Omental fat pad (tissue), 4 donors: ENCODE results near the gene CMTM2. TPM values are rescaled to one million over a fixed set of nuclear protein-coding genes. Genes with fewer than 3 reads are reported as not detected.
"Not testable (repeated sequence)": the region's sequence is repeated elsewhere in the genome, so short reads cannot be mapped to it uniquely, and the experiment has no call there.

ENCODE experiments used
- ATAC-seq: fragments of 150-250 bp; one replicate; pipeline ENCODE4 v1.9.1; 2016; ENCODE audit warnings: mild to moderate bottlenecking, moderate library complexity; ENCODE audit not compliant: low FRiP score
- DNase-seq: peaks from one replicate; pipeline ENCODE4 v3.0.0-alpha.2; 2019; ENCODE audit warnings: low spot score
- total RNA-seq, 4 donors: library from RNA; depleted of rRNA; stranded (reverse); fragments of >200 nt; gene quantifications; one replicate each; pipeline ENCODE4 v1.1.0, GENCODE V29; 2016
- TF ChIP-seq, protein P1 (sequence below), 3 donors: fragments of 450-650 bp; IDR thresholded peaks; one replicate each; pipeline ENCODE4 v1.5.1; 2016 to 2017; ENCODE audit warnings: antibody characterized with exemption in 3 of 3, mild to moderate bottlenecking in 3 of 3, moderate library complexity in 2 of 3

CMTM2 gene
- total RNA-seq, 4 donors from 2014 or later: 1.1 to 5.7 (median 1.2) TPM; not detected in 1

- ATAC-seq (peak; percentile 45), DNase-seq (peak; percentile 71)
- TF ChIP-seq, protein P1, sequence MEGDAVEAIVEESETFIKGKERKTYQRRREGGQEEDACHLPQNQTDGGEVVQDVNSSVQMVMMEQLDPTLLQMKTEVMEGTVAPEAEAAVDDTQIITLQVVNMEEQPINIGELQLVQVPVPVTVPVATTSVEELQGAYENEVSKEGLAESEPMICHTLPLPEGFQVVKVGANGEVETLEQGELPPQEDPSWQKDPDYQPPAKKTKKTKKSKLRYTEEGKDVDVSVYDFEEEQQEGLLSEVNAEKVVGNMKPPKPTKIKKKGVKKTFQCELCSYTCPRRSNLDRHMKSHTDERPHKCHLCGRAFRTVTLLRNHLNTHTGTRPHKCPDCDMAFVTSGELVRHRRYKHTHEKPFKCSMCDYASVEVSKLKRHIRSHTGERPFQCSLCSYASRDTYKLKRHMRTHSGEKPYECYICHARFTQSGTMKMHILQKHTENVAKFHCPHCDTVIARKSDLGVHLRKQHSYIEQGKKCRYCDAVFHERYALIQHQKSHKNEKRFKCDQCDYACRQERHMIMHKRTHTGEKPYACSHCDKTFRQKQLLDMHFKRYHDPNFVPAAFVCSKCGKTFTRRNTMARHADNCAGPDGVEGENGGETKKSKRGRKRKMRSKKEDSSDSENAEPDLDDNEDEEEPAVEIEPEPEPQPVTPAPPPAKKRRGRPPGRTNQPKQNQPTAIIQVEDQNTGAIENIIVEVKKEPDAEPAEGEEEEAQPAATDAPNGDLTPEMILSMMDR (IDR thresholded peaks at IDR 0.05): peak in 1 of 3 donors; percentile 42
These were observed 29.2 kb downstream of the CMTM2 start for GRCh38 chr16:66608241-66609138.

DNA sequence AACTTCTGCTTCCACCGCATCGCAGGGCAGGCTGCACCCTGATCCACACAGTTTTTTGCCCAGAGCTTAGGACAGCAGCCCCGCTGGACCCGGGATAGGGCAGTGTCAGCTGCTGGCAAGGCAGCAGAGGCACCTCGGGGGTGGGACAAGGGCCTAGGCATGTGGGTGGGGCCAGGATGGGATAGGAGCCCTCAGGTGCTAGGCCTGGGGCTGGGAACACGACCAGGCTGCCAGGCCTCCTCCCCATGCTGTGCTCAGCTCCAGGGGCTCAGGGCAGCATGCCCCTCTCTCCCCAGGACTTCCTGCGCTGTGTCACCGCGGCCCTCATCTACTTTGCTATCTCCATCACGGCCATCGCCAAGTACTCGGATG is 29.9 kb downstream of the CMTM2 start:
- ATAC-seq: no peak
- TF ChIP-seq, protein P1 (IDR thresholded peaks at IDR 0.05): no peak
- DNase-seq: no peak

GRCh38 chr16:66610111-66610820 is 31.0 kb downstream of the CMTM2 start:
- ATAC-seq (no peak), DNase-seq (no peak)
- TF ChIP-seq, protein P1 (IDR thresholded peaks at IDR 0.05): no peak

DNA sequence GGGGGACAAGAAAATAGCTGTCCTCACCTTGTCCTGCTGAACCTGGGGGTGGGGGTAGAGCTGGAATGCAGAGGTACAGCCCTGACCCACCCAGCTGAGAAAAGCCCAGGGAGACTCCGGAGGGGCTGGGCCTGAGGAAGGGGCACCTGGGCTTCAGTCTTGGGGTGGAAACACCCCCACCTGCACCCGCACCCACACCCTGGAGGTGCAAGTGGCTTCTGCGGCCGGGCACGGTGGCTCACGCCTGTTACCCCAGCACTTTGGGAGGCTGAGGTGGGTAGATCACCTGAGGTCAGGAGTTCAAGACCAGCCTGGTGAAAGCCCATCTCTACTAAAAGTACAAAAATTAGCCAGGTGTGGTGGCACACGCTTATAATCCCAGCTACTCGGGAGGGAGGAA is 32.6 kb downstream of the CMTM2 start:
- ATAC-seq, DNase-seq: not testable (repeated sequence)

DNA sequence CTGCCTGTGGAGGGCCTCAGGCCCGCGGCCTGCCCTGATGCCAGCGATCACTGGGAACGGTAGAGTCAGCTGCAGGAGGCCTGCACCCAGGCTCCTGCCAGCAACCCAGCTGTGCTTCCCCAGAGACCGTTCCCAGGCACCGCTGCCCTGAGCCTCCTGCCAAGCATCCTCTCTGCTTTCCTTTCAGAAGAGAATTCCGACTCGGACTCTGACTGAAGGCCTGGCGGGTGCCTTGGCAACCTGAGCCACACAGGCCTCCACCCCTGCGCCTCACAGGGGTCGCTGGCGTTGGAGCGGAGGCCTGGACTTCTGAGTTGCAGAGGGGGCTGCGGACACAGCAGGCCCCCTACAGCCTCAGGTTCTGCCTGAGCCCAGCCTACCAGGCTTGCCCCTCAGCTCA is 33.2 kb downstream of the CMTM2 start:
- DNase-seq (no peak), ATAC-seq (no peak)
- TF ChIP-seq, protein P1 (IDR thresholded peaks at IDR 0.05): no peak

GRCh38 chr16:66614161-66614802 is 35.0 kb downstream of the CMTM2 start:
- no peak for DNase-seq
- ATAC-seq: no peak
- TF ChIP-seq, protein P1 (IDR thresholded peaks at IDR 0.05): no peak

- ATAC-seq: no peak
- TF ChIP-seq, protein P1 (IDR thresholded peaks at IDR 0.05): no peak
- no peak for DNase-seq
These were observed 36.9 kb downstream of the CMTM2 start for GRCh38 chr16:66616169-66616568.
